Measurements from ENCODE around the gene ATP8A2.

DNA sequence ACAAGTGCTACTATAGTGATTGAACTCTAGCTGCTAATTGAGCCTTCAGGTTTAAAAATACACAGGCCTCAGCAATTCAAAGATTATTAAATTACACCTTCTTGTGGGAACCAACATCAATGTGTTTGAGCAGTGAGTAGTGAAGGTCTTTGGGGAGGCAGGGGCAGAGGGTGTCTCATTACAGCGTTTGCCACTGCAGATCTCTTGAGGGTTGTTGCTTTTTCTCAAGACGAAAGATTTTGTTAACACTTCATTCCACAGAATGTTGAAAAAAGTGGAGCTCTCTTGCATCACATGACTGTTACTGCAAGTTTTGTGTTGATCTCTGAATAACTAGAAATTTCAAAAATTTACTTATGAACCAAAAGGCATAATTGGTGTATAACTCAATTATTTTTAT lies 253.6 kb downstream of the ATP8A2 start:
- TF ChIP-seq POLR2AphosphoS5 (IDR thresholded peaks at IDR 0.05; ENCODE audit: low read depth, low read length) (no peak), SIN3A (IDR thresholded peaks at IDR 0.05; ENCODE audit: borderline replicate concordance, insufficient read depth, low read length) (no peak)
- TF ChIP-seq, protein P1, sequence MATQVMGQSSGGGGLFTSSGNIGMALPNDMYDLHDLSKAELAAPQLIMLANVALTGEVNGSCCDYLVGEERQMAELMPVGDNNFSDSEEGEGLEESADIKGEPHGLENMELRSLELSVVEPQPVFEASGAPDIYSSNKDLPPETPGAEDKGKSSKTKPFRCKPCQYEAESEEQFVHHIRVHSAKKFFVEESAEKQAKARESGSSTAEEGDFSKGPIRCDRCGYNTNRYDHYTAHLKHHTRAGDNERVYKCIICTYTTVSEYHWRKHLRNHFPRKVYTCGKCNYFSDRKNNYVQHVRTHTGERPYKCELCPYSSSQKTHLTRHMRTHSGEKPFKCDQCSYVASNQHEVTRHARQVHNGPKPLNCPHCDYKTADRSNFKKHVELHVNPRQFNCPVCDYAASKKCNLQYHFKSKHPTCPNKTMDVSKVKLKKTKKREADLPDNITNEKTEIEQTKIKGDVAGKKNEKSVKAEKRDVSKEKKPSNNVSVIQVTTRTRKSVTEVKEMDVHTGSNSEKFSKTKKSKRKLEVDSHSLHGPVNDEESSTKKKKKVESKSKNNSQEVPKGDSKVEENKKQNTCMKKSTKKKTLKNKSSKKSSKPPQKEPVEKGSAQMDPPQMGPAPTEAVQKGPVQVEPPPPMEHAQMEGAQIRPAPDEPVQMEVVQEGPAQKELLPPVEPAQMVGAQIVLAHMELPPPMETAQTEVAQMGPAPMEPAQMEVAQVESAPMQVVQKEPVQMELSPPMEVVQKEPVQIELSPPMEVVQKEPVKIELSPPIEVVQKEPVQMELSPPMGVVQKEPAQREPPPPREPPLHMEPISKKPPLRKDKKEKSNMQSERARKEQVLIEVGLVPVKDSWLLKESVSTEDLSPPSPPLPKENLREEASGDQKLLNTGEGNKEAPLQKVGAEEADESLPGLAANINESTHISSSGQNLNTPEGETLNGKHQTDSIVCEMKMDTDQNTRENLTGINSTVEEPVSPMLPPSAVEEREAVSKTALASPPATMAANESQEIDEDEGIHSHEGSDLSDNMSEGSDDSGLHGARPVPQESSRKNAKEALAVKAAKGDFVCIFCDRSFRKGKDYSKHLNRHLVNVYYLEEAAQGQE (IDR thresholded peaks at IDR 0.05; ENCODE audit: insufficient read depth in 1 of 2, low read depth in 2 of 2, low read length in 2 of 2), result no peak

All from PFSK-1 (cell line).